ENCODE data around the gene LMBRD2. TPM values are rescaled to one million over a fixed set of nuclear protein-coding genes. Genes with fewer than 3 reads are reported as not detected.

The LMBRD2 gene
- total and polyA plus RNA-seq, 2 of the 8 experiments (the other 6 are each of a cell fraction or from before 2014, with no cell fraction given), result 1.1 to 4.1 TPM

DNA sequence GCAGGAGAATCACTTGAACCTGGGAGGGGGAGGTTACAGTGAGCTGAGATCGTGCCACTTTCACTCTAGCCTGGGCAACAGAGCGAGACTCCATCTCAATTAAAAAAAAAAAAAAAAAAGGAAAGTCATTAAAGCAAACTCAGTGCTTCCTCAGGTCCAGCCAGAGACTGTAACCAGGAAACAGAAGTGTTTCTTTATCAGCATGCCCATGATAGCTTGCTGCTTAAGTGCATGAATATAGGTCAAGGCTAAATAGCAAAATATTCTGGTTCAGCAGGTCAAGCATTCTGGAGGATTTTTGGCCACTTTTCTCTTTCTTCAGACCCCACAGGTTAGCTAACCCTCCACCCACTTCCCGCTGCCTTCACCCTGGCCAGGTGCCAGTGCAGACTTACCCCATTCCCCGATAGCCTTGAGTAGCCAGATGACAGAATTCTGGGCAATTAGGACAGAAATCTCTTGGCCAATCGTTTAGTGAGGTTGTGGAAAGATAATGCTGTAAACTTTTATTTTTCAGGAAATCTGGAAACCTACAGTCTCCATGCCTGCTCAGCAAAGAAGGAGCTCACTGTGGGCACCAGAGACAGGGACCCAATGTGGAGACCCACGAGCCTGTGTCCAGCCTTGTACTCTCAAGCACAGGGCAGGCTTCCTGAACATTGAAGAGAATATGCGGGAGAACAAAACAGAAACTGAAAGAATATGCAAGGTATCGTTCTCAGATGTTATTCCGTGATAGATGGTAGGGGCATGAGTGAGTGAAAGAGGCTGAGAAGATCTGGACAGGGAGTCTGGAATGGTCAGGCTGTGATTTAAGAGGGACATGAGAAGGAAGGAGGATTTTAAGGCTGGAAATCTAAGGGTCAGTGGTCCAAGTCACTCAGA lies 80.8 kb downstream of the LMBRD2 start (continued):
- TF ChIP-seq, protein P1, sequence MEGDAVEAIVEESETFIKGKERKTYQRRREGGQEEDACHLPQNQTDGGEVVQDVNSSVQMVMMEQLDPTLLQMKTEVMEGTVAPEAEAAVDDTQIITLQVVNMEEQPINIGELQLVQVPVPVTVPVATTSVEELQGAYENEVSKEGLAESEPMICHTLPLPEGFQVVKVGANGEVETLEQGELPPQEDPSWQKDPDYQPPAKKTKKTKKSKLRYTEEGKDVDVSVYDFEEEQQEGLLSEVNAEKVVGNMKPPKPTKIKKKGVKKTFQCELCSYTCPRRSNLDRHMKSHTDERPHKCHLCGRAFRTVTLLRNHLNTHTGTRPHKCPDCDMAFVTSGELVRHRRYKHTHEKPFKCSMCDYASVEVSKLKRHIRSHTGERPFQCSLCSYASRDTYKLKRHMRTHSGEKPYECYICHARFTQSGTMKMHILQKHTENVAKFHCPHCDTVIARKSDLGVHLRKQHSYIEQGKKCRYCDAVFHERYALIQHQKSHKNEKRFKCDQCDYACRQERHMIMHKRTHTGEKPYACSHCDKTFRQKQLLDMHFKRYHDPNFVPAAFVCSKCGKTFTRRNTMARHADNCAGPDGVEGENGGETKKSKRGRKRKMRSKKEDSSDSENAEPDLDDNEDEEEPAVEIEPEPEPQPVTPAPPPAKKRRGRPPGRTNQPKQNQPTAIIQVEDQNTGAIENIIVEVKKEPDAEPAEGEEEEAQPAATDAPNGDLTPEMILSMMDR (IDR thresholded peaks at IDR 0.05; ENCODE audit: control extremely low read depth in 1 of 3, insufficient read depth in 1 of 3, low read depth in 1 of 3, low read length in 3 of 3), result no peak

Measured in H1 (cell line).